ENCODE results near the gene HDAC2.
A peak's percentile ranks its signal among the peaks of the same experiment; 100 is the strongest.
"Not testable (repeated sequence)": the region's sequence is repeated elsewhere in the genome, so short reads cannot be mapped to it uniquely, and the experiment has no call there.

Gene HDAC2

GRCh38 chr6:113970805-113971676, at the start of gene HDAC2:
Gene HDAC2 (minus strand): TSS chr6:113971148. CDS start chr6:113970908, 240 bp downstream.
- Histone ChIP-seq H3K27me3 (ENCODE audit: control insufficient read depth, insufficient read depth, low read length) (no peaks in the 10 kb centered on the region), H3K4me3 (ENCODE audit: low read length) (peak within 1 kb of the TSS; percentile 84), H3K27ac (ENCODE audit: low read depth, low read length) (peak within 1 kb of the TSS; percentile 85), H3K4me1 (ENCODE audit: control insufficient read depth, insufficient read depth, low read length) (peaks cover 12% of the 10 kb centered on the region), H3K36me3 (ENCODE audit: control insufficient read depth, insufficient read depth, low read length) (no peaks in the 10 kb centered on the region), H3K9ac (ENCODE audit: low read length) (peak within 1 kb of the TSS; percentile 86)

GRCh38 chr6:114020196-114020595, 49.2 kb upstream of the HDAC2 start:
- Histone ChIP-seq H3K4me3 (ENCODE audit: low read length) (no peak overlapping the region), H3K9ac (ENCODE audit: low read length) (no peak overlapping the region), H3K27me3 (ENCODE audit: control insufficient read depth, insufficient read depth, low read length) (no peaks in the 10 kb centered on the region), H3K27ac (ENCODE audit: low read depth, low read length) (no peak overlapping the region), H3K36me3 (ENCODE audit: control insufficient read depth, insufficient read depth, low read length) (no peaks in the 10 kb centered on the region), H3K4me1 (ENCODE audit: control insufficient read depth, insufficient read depth, low read length) (no peaks in the 10 kb centered on the region)

DNA sequence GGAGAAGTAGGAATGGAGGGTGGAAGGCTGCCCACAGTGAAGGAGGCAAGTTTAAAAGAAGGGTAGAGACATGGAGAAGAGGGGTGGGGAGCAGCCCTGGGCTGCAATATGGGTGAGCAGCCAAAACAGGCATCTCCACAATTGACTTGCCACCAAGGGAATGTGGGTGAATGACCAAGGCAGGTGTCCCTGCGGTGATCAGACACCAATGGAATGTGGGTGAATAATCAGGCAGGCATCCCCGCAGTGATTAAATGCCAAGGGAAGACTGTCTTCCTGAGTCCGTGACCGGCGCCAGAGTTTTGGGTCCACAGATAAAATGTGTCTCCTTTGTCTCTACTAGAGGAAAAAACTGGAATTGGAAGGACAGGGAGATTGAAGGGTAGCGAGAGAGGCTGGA, 46.2 kb upstream of the HDAC2 start:
- H3K36me3 ChIP-seq (ENCODE audit: control insufficient read depth, insufficient read depth, low read length); H3K4me3 ChIP-seq (ENCODE audit: low read length); H3K27me3 ChIP-seq (ENCODE audit: control insufficient read depth, insufficient read depth, low read length); H3K27ac ChIP-seq (ENCODE audit: low read depth, low read length); H3K9ac ChIP-seq (ENCODE audit: low read length); H3K4me1 ChIP-seq (ENCODE audit: control insufficient read depth, insufficient read depth, low read length): not testable (repeated sequence)

DNA sequence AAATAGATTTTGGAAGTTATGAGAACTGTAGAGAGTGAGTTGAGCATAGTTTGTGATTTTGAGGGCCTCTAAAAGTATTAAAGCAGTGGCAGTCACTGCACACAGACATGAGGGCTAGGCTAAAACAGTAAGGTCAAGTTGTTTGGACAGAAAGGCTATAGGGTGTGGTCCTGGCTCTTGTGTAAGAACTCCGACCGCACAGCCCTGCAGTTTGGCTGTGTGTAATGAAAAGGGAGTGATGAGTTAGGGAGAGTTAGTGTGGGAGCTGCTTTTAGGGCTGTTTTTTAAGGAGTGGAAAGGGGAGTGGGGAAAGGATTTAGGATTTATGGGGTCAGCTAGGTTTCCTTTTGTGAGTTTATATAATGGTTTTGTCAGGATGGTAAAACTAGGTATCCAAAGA, 43.2 kb upstream of the HDAC2 start:
- H3K4me1 ChIP-seq (ENCODE audit: control insufficient read depth, insufficient read depth, low read length); H3K9ac ChIP-seq (ENCODE audit: low read length); H3K27me3 ChIP-seq (ENCODE audit: control insufficient read depth, insufficient read depth, low read length); H3K27ac ChIP-seq (ENCODE audit: low read depth, low read length); H3K4me3 ChIP-seq (ENCODE audit: low read length); H3K36me3 ChIP-seq (ENCODE audit: control insufficient read depth, insufficient read depth, low read length): not testable (repeated sequence)

GRCh38 chr6:114011486-114011885, 40.5 kb upstream of the HDAC2 start:
- H3K4me1 ChIP-seq (ENCODE audit: control insufficient read depth, insufficient read depth, low read length); H3K36me3 ChIP-seq (ENCODE audit: control insufficient read depth, insufficient read depth, low read length); H3K4me3 ChIP-seq (ENCODE audit: low read length); H3K27me3 ChIP-seq (ENCODE audit: control insufficient read depth, insufficient read depth, low read length); H3K9ac ChIP-seq (ENCODE audit: low read length); H3K27ac ChIP-seq (ENCODE audit: low read depth, low read length): not testable (repeated sequence)

DNA sequence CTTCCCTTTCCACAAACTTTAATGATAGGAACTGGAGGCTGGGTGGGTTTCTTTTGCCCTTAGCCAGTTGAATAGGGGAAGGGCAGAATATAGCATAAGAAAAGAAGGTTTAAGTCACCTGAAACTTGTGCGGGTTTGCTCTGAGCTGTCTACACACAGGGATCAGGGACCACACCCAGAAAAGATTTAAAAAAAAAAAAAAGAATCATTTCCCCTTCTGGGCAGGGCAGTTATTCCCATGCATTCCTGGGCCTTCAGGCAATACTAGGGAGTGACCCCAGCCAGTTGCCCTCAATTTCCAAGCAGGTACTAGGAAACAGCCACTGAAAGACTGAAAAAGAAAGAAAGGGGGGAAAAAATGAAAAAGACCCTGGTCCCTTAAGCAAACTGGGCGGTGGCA, 39.6 kb upstream of the HDAC2 start:
- no peak overlapping the region for H3K27ac ChIP-seq (ENCODE audit: low read depth, low read length)
- H3K36me3 ChIP-seq (ENCODE audit: control insufficient read depth, insufficient read depth, low read length): no peaks in the 10 kb centered on the region
- no peak overlapping the region for H3K4me3 ChIP-seq (ENCODE audit: low read length)
- H3K9ac ChIP-seq (ENCODE audit: low read length): no peak overlapping the region
- no peaks in the 10 kb centered on the region for H3K4me1 ChIP-seq (ENCODE audit: control insufficient read depth, insufficient read depth, low read length)
- no peaks in the 10 kb centered on the region for H3K27me3 ChIP-seq (ENCODE audit: control insufficient read depth, insufficient read depth, low read length)

DNA sequence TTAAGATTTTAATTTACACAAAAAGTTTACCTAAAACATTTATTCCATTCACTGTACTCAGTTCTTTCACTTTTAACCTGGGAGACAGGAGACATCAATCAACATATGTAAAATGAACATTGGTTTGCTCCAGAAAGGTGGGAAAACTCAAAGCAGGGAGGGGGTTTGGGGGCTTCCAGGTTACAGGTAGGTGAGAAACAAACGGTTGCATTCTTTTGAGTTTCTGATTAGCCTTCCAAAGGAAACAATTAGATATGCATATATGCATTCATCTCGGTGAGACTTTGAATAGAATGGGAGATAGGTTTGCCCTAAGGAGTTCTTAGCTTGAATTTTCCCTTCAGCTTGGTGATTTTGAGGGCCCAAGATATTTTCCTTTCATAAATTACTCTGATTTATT, 38.2 kb upstream of the HDAC2 start:
- H3K36me3 ChIP-seq (ENCODE audit: control insufficient read depth, insufficient read depth, low read length): no peaks in the 10 kb centered on the region
- no peaks in the 10 kb centered on the region for H3K27me3 ChIP-seq (ENCODE audit: control insufficient read depth, insufficient read depth, low read length)
- no peaks in the 10 kb centered on the region for H3K4me1 ChIP-seq (ENCODE audit: control insufficient read depth, insufficient read depth, low read length)
- no peak overlapping the region for H3K9ac ChIP-seq (ENCODE audit: low read length)
- no peak overlapping the region for H3K27ac ChIP-seq (ENCODE audit: low read depth, low read length)
- no peak overlapping the region for H3K4me3 ChIP-seq (ENCODE audit: low read length)

- no peak overlapping the region for H3K27ac ChIP-seq (ENCODE audit: low read depth, low read length)
- no peak overlapping the region for H3K9ac ChIP-seq (ENCODE audit: low read length)
- H3K4me1 ChIP-seq (ENCODE audit: control insufficient read depth, insufficient read depth, low read length): no peaks in the 10 kb centered on the region
- no peaks in the 10 kb centered on the region for H3K36me3 ChIP-seq (ENCODE audit: control insufficient read depth, insufficient read depth, low read length)
- no peaks in the 10 kb centered on the region for H3K27me3 ChIP-seq (ENCODE audit: control insufficient read depth, insufficient read depth, low read length)
- no peak overlapping the region for H3K4me3 ChIP-seq (ENCODE audit: low read length)
Observed at GRCh38 chr6:114008331-114008730, 37.4 kb upstream of the HDAC2 start.

- H3K9ac ChIP-seq (ENCODE audit: low read length): no peak overlapping the region
- H3K4me3 ChIP-seq (ENCODE audit: low read length): no peak overlapping the region
- H3K27me3 ChIP-seq (ENCODE audit: control insufficient read depth, insufficient read depth, low read length): no peaks in the 10 kb centered on the region
- H3K27ac ChIP-seq (ENCODE audit: low read depth, low read length): no peak overlapping the region
- no peaks in the 10 kb centered on the region for H3K4me1 ChIP-seq (ENCODE audit: control insufficient read depth, insufficient read depth, low read length)
- H3K36me3 ChIP-seq (ENCODE audit: control insufficient read depth, insufficient read depth, low read length): no peaks in the 10 kb centered on the region
Observed at GRCh38 chr6:114007516-114007915, 36.6 kb upstream of the HDAC2 start.

- Histone ChIP-seq H3K4me1 (ENCODE audit: control insufficient read depth, insufficient read depth, low read length) (peaks cover 3% of the 10 kb centered on the region), H3K9ac (ENCODE audit: low read length) (no peak overlapping the region), H3K27me3 (ENCODE audit: control insufficient read depth, insufficient read depth, low read length) (no peaks in the 10 kb centered on the region), H3K27ac (ENCODE audit: low read depth, low read length) (no peak overlapping the region), H3K36me3 (ENCODE audit: control insufficient read depth, insufficient read depth, low read length) (no peaks in the 10 kb centered on the region), H3K4me3 (ENCODE audit: low read length) (no peak overlapping the region)
Observed at GRCh38 chr6:114001354-114001753, 30.4 kb upstream of the HDAC2 start.

- H3K27me3 ChIP-seq (ENCODE audit: control insufficient read depth, insufficient read depth, low read length): no peaks in the 10 kb centered on the region
- H3K27ac ChIP-seq (ENCODE audit: low read depth, low read length): no peak overlapping the region
- no peak overlapping the region for H3K4me3 ChIP-seq (ENCODE audit: low read length)
- peaks cover 8% of the 10 kb centered on the region for H3K4me1 ChIP-seq (ENCODE audit: control insufficient read depth, insufficient read depth, low read length)
- H3K9ac ChIP-seq (ENCODE audit: low read length): no peak overlapping the region
- no peaks in the 10 kb centered on the region for H3K36me3 ChIP-seq (ENCODE audit: control insufficient read depth, insufficient read depth, low read length)
Observed at GRCh38 chr6:114000069-114000468, 29.1 kb upstream of the HDAC2 start.

DNA sequence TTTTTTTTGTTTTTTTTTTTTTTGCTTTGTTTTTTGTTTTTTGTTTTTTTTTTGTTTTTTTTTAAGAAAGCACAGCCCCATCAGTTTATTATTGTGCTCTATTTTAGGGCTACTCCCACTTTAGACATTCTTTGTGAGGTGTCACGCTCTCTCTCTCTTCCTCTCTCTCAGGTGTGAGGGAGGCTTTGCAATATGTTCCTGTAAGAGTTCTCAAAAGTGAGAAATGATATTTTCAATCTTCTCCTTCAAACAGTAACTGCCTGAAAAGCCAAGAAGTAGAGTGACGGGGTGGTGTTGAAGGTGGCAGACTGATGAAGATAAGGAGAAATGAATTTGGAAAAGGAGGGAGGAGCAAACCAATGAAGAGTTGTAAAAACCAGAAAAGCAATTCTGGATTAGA, 28.3 kb upstream of the HDAC2 start:
- Histone ChIP-seq H3K36me3 (ENCODE audit: control insufficient read depth, insufficient read depth, low read length) (no peaks in the 10 kb centered on the region), H3K27me3 (ENCODE audit: control insufficient read depth, insufficient read depth, low read length) (no peaks in the 10 kb centered on the region), H3K4me1 (ENCODE audit: control insufficient read depth, insufficient read depth, low read length) (peaks cover 11% of the 10 kb centered on the region), H3K27ac (ENCODE audit: low read depth, low read length) (no peak overlapping the region), H3K9ac (ENCODE audit: low read length) (no peak overlapping the region), H3K4me3 (ENCODE audit: low read length) (no peak overlapping the region)

DNA sequence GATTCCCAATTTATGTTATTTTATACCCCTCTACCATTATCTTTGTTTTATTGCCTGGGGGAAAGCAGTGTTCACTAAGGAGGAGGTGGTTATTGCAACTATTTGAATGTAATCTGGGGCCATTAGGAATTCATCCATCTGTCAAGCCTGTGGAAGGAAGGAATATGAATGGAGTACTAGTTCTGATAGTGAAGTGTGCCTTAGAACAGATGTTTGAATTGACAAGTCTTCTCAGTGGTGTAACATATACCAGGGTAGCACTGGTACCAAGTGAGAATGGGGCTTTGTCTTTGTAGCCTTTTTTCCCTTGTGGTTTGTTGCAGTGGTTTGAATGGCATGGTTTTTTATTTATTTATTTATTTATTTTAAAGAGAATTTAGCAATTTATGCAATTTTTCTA, 27.9 kb upstream of the HDAC2 start:
- no peak overlapping the region for H3K4me3 ChIP-seq (ENCODE audit: low read length)
- H3K4me1 ChIP-seq (ENCODE audit: control insufficient read depth, insufficient read depth, low read length): peaks cover 11% of the 10 kb centered on the region
- no peaks in the 10 kb centered on the region for H3K27me3 ChIP-seq (ENCODE audit: control insufficient read depth, insufficient read depth, low read length)
- H3K9ac ChIP-seq (ENCODE audit: low read length): no peak overlapping the region
- H3K27ac ChIP-seq (ENCODE audit: low read depth, low read length): no peak overlapping the region
- no peaks in the 10 kb centered on the region for H3K36me3 ChIP-seq (ENCODE audit: control insufficient read depth, insufficient read depth, low read length)
